ENCODE measurements around the gene MBIP.

The MBIP gene

GRCh38 chr14:36302823-36303222 is 17.6 kb downstream of the MBIP start:
- H3K4me1 ChIP-seq (ENCODE audit: control insufficient read depth, insufficient read depth, low read length), result no peaks in the 10 kb centered on the region
- ChIA-PET CTCF (interaction anchor here (1.0 to 1.1 kb wide), 2 partner anchors 251 to 253 kb away, joined by 4 to 6 read pairs; no protein-coding TSS in a partner anchor), POLR2A (no interaction called here)
- H3K4me3 ChIP-seq (ENCODE audit: low read depth, low read length), result no peak overlapping the region
- peaks cover 58 to 74% of the 10 kb centered on the region in 2 experiments for H3K36me3 ChIP-seq (ENCODE audit: control insufficient read depth in 2 of 2, insufficient read depth in 1 of 2, low read length in 2 of 2)
- H3K27ac ChIP-seq (ENCODE audit: extremely low read depth, low read depth, low read length), result no peak overlapping the region
- no peaks in the 10 kb centered on the region for H3K9me3 ChIP-seq (ENCODE audit: control insufficient read depth, insufficient read depth, low read depth, low read length)
- TF ChIP-seq TSHZ1 (tag by site-specific recombination; IDR thresholded peaks at IDR 0.05; ENCODE audit: borderline replicate concordance) (no peak), ZNF555 (tag by site-specific recombination; conservative IDR thresholded peaks at IDR 0.05) (no peak), ZNF174 (tag by site-specific recombination; IDR thresholded peaks at IDR 0.05) (no peak), SP7 (tag by site-specific recombination; IDR thresholded peaks at IDR 0.05) (no peak), ZNF175 (tag by site-specific recombination; IDR thresholded peaks at IDR 0.05) (no peak), ZNF660 (tag by site-specific recombination; IDR thresholded peaks at IDR 0.05) (no peak)
- TF ChIP-seq, protein P1, sequence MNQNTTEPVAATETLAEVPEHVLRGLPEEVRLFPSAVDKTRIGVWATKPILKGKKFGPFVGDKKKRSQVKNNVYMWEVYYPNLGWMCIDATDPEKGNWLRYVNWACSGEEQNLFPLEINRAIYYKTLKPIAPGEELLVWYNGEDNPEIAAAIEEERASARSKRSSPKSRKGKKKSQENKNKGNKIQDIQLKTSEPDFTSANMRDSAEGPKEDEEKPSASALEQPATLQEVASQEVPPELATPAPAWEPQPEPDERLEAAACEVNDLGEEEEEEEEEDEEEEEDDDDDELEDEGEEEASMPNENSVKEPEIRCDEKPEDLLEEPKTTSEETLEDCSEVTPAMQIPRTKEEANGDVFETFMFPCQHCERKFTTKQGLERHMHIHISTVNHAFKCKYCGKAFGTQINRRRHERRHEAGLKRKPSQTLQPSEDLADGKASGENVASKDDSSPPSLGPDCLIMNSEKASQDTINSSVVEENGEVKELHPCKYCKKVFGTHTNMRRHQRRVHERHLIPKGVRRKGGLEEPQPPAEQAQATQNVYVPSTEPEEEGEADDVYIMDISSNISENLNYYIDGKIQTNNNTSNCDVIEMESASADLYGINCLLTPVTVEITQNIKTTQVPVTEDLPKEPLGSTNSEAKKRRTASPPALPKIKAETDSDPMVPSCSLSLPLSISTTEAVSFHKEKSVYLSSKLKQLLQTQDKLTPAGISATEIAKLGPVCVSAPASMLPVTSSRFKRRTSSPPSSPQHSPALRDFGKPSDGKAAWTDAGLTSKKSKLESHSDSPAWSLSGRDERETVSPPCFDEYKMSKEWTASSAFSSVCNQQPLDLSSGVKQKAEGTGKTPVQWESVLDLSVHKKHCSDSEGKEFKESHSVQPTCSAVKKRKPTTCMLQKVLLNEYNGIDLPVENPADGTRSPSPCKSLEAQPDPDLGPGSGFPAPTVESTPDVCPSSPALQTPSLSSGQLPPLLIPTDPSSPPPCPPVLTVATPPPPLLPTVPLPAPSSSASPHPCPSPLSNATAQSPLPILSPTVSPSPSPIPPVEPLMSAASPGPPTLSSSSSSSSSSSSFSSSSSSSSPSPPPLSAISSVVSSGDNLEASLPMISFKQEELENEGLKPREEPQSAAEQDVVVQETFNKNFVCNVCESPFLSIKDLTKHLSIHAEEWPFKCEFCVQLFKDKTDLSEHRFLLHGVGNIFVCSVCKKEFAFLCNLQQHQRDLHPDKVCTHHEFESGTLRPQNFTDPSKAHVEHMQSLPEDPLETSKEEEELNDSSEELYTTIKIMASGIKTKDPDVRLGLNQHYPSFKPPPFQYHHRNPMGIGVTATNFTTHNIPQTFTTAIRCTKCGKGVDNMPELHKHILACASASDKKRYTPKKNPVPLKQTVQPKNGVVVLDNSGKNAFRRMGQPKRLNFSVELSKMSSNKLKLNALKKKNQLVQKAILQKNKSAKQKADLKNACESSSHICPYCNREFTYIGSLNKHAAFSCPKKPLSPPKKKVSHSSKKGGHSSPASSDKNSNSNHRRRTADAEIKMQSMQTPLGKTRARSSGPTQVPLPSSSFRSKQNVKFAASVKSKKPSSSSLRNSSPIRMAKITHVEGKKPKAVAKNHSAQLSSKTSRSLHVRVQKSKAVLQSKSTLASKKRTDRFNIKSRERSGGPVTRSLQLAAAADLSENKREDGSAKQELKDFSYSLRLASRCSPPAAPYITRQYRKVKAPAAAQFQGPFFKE (tag by site-specific recombination; IDR thresholded peaks at IDR 0.05; ENCODE audit: borderline replicate concordance), result no peak
- TF ChIP-seq, protein P2, sequence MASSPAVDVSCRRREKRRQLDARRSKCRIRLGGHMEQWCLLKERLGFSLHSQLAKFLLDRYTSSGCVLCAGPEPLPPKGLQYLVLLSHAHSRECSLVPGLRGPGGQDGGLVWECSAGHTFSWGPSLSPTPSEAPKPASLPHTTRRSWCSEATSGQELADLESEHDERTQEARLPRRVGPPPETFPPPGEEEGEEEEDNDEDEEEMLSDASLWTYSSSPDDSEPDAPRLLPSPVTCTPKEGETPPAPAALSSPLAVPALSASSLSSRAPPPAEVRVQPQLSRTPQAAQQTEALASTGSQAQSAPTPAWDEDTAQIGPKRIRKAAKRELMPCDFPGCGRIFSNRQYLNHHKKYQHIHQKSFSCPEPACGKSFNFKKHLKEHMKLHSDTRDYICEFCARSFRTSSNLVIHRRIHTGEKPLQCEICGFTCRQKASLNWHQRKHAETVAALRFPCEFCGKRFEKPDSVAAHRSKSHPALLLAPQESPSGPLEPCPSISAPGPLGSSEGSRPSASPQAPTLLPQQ (tag by site-specific recombination; IDR thresholded peaks at IDR 0.05), result no peak
- TF ChIP-seq, protein P3, sequence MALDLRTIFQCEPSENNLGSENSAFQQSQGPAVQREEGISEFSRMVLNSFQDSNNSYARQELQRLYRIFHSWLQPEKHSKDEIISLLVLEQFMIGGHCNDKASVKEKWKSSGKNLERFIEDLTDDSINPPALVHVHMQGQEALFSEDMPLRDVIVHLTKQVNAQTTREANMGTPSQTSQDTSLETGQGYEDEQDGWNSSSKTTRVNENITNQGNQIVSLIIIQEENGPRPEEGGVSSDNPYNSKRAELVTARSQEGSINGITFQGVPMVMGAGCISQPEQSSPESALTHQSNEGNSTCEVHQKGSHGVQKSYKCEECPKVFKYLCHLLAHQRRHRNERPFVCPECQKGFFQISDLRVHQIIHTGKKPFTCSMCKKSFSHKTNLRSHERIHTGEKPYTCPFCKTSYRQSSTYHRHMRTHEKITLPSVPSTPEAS (tag by site-specific recombination; IDR thresholded peaks at IDR 0.05), result no peak

DNA sequence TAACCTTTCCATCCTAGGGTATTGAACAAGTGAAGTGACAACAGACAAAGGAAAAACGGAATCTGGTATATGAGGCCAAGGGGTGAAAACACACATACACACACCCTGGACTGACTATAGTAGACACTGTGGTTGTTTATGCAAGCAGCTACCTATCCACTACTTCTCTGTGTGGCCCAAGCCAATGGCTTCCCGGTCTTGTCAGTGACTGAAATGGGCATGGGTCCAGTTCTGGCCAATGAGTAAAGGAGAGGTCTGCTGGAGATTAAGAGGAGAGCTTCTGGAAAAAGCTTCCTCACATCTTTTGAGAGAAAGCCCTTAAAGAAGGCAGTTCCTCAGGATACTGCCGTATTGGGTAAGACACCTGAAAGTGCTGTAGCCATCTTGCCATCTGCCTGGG is 19.3 kb downstream of the MBIP start:
- no peaks in the 10 kb centered on the region for H3K9me3 ChIP-seq (ENCODE audit: control insufficient read depth, insufficient read depth, low read depth, low read length)
- no peak overlapping the region for H3K4me3 ChIP-seq (ENCODE audit: low read depth, low read length)
- ChIA-PET CTCF (interaction anchor here (0.6 kb wide), 2 partner anchors 60 to 76 kb away, joined by 4 read pairs; no protein-coding TSS in a partner anchor), POLR2A (no interaction called here)
- TF ChIP-seq ZNF610 (tag by site-specific recombination; IDR thresholded peaks at IDR 0.05; ENCODE audit: borderline replicate concordance), result no peak
- no peaks in the 10 kb centered on the region for H3K4me1 ChIP-seq (ENCODE audit: control insufficient read depth, insufficient read depth, low read length)
- peaks cover 55 to 77% of the 10 kb centered on the region in 2 experiments for H3K36me3 ChIP-seq (ENCODE audit: control insufficient read depth in 2 of 2, insufficient read depth in 1 of 2, low read length in 2 of 2)
- no peak overlapping the region for H3K27ac ChIP-seq (ENCODE audit: extremely low read depth, low read depth, low read length)
